ENCODE data around the gene VAV3. TPM values are rescaled to one million over a fixed set of nuclear protein-coding genes. Genes with fewer than 3 reads are reported as not detected.

Gene VAV3
- total and polyA plus RNA-seq, 12 donors = 0.72 to 3.4 (median 1.9) TPM

GRCh38 chr1:107821340-107821739 is 143.6 kb downstream of the VAV3 start:
- ATAC-seq (no peak), DNase-seq (no peak)
- peaks cover 0 to 12% (median 0%) of the 10 kb centered on the region in 11 donors for H3K9me3 ChIP-seq
- H3K27me3 ChIP-seq = no peaks in the 10 kb centered on the region
- 71 to 77% methylated on average over 4 of the region's 4 CpGs for WGBS, 2 donors
- H3K4me3 ChIP-seq = no peak overlapping the region
- intact Hi-C loops (cut with DNase I) = no loop called here
- H3K4me1 ChIP-seq = peaks cover 0 to 18% (median 6%) of the 10 kb centered on the region in 9 donors
- TF ChIP-seq CTCF (IDR thresholded peaks at IDR 0.05) = no peak
- H3K36me3 ChIP-seq = no peaks in the 10 kb centered on the region
- no peak overlapping the region for H3K27ac ChIP-seq

GRCh38 chr1:107820801-107821200 is 144.2 kb downstream of the VAV3 start:
- no peak overlapping the region for H3K27ac ChIP-seq
- DNase-seq = no peak
- intact Hi-C loops (cut with DNase I) = no loop called here
- no peaks in the 10 kb centered on the region for H3K27me3 ChIP-seq
- peaks cover 0 to 12% (median 0%) of the 10 kb centered on the region in 11 donors for H3K9me3 ChIP-seq
- no peak for ATAC-seq
- H3K36me3 ChIP-seq = no peaks in the 10 kb centered on the region
- TF ChIP-seq CTCF (IDR thresholded peaks at IDR 0.05) = no peak
- no peak overlapping the region for H3K4me3 ChIP-seq
- H3K4me1 ChIP-seq = peaks cover 0 to 16% (median 6%) of the 10 kb centered on the region in 9 donors

DNA sequence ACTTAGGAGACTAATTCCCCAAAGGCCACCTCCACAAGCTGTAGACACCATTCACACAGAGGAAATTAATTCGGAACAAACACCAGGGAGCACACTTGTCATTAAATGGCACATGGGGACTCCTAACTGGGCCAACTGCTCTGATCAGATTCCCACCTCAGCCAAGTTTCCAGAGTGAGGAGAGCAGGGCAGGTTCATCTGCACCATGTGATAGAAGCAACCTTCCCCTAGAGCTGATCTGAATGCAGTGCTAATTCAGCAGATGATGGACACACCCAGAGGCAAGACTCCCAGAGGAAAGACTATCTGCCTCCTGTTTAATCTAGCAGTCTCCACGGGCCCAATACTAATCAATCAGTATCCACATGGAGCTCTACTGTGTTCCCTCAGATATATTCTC is 147.0 kb downstream of the VAV3 start:
- peak in 1 of 2 donors; percentile 13 for DNase-seq
- H3K4me3 ChIP-seq = no peak overlapping the region
- WGBS, 2 donors = 41 to 54% methylated on average over 2 of the region's 2 CpGs
- peak in 6 of 8 donors; percentile 22 to 69 (median 36) for ATAC-seq
- H3K9me3 ChIP-seq = peaks cover 0 to under 1% (median 0%) of the 10 kb centered on the region in 11 donors
- H3K4me1 ChIP-seq = peaks cover 0 to 11% (median 6%) of the 10 kb centered on the region in 9 donors
- no peaks in the 10 kb centered on the region for H3K36me3 ChIP-seq
- H3K27me3 ChIP-seq = no peaks in the 10 kb centered on the region
- intact Hi-C loops (cut with DNase I) = no loop called here
- no peak overlapping the region for H3K27ac ChIP-seq
- peak in 2 of 9 donors; percentile 7 to 22 for TF ChIP-seq CTCF (IDR thresholded peaks at IDR 0.05)

DNA sequence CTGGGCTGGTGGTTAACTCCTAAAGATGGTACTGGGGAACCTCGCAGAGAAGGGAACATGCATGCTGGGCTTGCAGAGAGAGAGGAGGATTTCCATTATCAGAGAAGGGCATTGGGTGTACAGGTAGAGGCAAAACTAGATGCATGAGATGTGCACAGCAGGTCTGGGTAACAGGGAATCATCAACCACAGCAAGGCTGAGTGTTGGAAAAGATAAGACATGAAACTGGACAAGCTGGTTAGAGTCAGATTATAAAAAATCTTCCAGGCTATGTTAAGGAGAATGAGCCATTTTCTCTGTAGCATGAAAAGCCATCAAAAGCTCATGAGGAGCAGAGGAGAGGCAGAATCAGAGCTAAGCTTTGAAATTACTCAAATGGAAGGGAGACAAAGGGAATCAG is 147.8 kb downstream of the VAV3 start:
- Histone ChIP-seq H3K27ac (no peak overlapping the region), H3K4me3 (no peak overlapping the region), H3K27me3 (no peaks in the 10 kb centered on the region), H3K4me1 (peaks cover 0 to 11% (median 6%) of the 10 kb centered on the region in 9 donors), H3K9me3 (no peaks in the 10 kb centered on the region), H3K36me3 (no peaks in the 10 kb centered on the region)
- intact Hi-C loops (cut with DNase I) = no loop called here
- TF ChIP-seq CTCF (IDR thresholded peaks at IDR 0.05) = no peak
- 98 to 100% methylated on average over 1 of the region's 1 CpG for WGBS, 2 donors
- ATAC-seq = no peak
- DNase-seq = no peak
